PC-9 (cell line): ENCODE measurements around the gene ADAMTS3. TPM values are rescaled to one million over a fixed set of nuclear protein-coding genes. Genes with fewer than 3 reads are reported as not detected.
"Not testable (repeated sequence)": the region's sequence is repeated elsewhere in the genome, so short reads cannot be mapped to it uniquely, and the experiment has no call there.

Source experiments
- BruUV-seq: library from RNA; stranded (reverse); fragments of 400-500 nt; replicated peaks from 2 replicates; lab custom pipeline; 2021; lab: Mats Ljungman, UMichigan
- CTCF ChIA-PET: fragments of 300-600 bp; sonication (Branson Sonifier 250); formaldehyde crosslinking; loops from one replicate; lab custom pipeline; 2022; ENCODE audit warnings: antibody characterized with exemption; lab: Charles Lee
- POLR2A ChIA-PET: fragments of 300-600 bp; sonication (Branson Sonifier 250); formaldehyde crosslinking; loops from one replicate; lab custom pipeline; 2022; ENCODE audit warnings: antibody characterized with exemption; ENCODE audit not compliant: unreplicated experiment; lab: Charles Lee
- DNase-seq, 2 experiments: peaks; one replicate each; pipeline versions ENCODE4 v3.0.0 to v3.0.0-alpha.2; 2015 to 2022; ENCODE audit warnings: mixed read lengths in 1 of 2
- H2AFZ ChIP-seq: fragments of 200-600 bp; sonication (generic); 2 replicates; pipeline ENCODE4 v1.8.1; 2017; ENCODE audit warnings: antibody characterized with exemption
- H3F3A ChIP-seq: fragments of 200-600 bp; sonication (generic); 2 replicates; pipeline ENCODE4 v1.8.1; 2017; ENCODE audit warnings: antibody characterized with exemption, mild to moderate bottlenecking, low read depth; ENCODE audit not compliant: insufficient read depth
- H3K27ac ChIP-seq: fragments of 200-600 bp; sonication (generic); 2 replicates; pipeline ENCODE4 v1.6.1; 2016; ENCODE audit warnings: mixed run types
- H3K27me3 ChIP-seq: fragments of 200-600 bp; sonication (generic); 2 replicates; pipeline ENCODE4 v1.6.1; 2016; ENCODE audit warnings: low read depth, mixed run types; ENCODE audit not compliant: insufficient read depth
- H3K36me3 ChIP-seq: fragments of 200-600 bp; sonication (generic); 2 replicates; pipeline ENCODE4 v1.6.1; 2016; ENCODE audit warnings: low read depth, mixed run types
- H3K4me1 ChIP-seq: fragments of 200-600 bp; sonication (generic); replicated peaks from 2 replicates; pipeline ENCODE4 v1.6.1; 2016; ENCODE audit warnings: mixed run types; ENCODE audit not compliant: insufficient read depth
- H3K4me2 ChIP-seq: fragments of 200-600 bp; sonication (generic); 2 replicates; pipeline ENCODE4 v1.6.1; 2017; ENCODE audit warnings: mixed run types
- H3K4me3 ChIP-seq: fragments of 200-600 bp; sonication (generic); 2 replicates; pipeline ENCODE4 v1.6.1; 2016; ENCODE audit warnings: mixed run types
- H3K79me2 ChIP-seq: fragments of 200-600 bp; sonication (generic); 2 replicates; pipeline ENCODE4 v1.6.1; 2017; ENCODE audit warnings: low read depth, mixed run types
- H3K9me2 ChIP-seq: fragments of 200-600 bp; sonication (generic); 2 replicates; pipeline ENCODE4 v1.8.1; 2017; ENCODE audit warnings: mild to moderate bottlenecking; ENCODE audit not compliant: insufficient read depth
- H3K9me3 ChIP-seq: fragments of 200-600 bp; sonication (generic); 2 replicates; pipeline ENCODE4 v1.8.1; 2016; ENCODE audit warnings: low read depth; ENCODE audit not compliant: insufficient read depth
- H4K20me1 ChIP-seq: fragments of 200-600 bp; sonication (generic); 2 replicates; pipeline ENCODE4 v1.8.1; 2017; ENCODE audit not compliant: insufficient read depth
- CTCF ChIP-seq: fragments of 200-600 bp; sonication (generic); conservative IDR thresholded peaks from 2 replicates; pipeline ENCODE4 v1.6.1; 2017; ENCODE audit warnings: mixed run types, antibody characterized with exemption, mild to moderate bottlenecking, moderate library complexity
- EZH2 ChIP-seq: fragments of 200-600 bp; sonication (generic); IDR thresholded peaks from 2 replicates; pipeline ENCODE4 v1.8.0; 2017; ENCODE audit warnings: antibody characterized with exemption, low read depth
- intact Hi-C: fragments of 100-400 bp; cut with micrococcal nuclease; formaldehyde crosslinking; loops from one replicate; pipeline ENCODE4 v1.10.0; 2022; ENCODE audit not compliant: unreplicated experiment
- total RNA-seq: library from RNA; stranded (reverse); gene quantifications from 2 replicates; pipeline ENCODE4 v1.2.3, GENCODE V29; 2021

The ADAMTS3 gene
- total RNA-seq, 1 experiment from 2014 or later = 0.76 TPM

GRCh38 chr4:72546456-72546855, 22.6 kb downstream of the ADAMTS3 start:
- Histone ChIP-seq H2AFZ (no peak overlapping the region), H3K27me3 (no peaks in the 10 kb centered on the region), H3F3A (no peaks in the 10 kb centered on the region), H4K20me1 (no peaks in the 10 kb centered on the region), H3K27ac (no peak overlapping the region), H3K36me3 (no peaks in the 10 kb centered on the region), H3K4me2 (no peak overlapping the region), H3K4me3 (no peak overlapping the region), H3K9me3 (no peaks in the 10 kb centered on the region), H3K9me2 (no peaks in the 10 kb centered on the region), H3K4me1 (no peaks in the 10 kb centered on the region), H3K79me2 (no peaks in the 10 kb centered on the region)
- intact Hi-C loops = no loop called here
- no TSS peak for BruUV-seq
- ChIA-PET POLR2A (no interaction called here), CTCF (no interaction called here)
- TF ChIP-seq EZH2 (no peak), CTCF (no peak)
- no peak for DNase-seq

- DNase-seq, H3F3A ChIP-seq, BruUV-seq, H3K4me3 ChIP-seq, CTCF ChIA-PET, H3K36me3 ChIP-seq, H3K27me3 ChIP-seq, POLR2A ChIA-PET, H3K9me2 ChIP-seq, H3K4me1 ChIP-seq, H3K9me3 ChIP-seq, H4K20me1 ChIP-seq, intact Hi-C loops, H3K79me2 ChIP-seq, H2AFZ ChIP-seq, H3K27ac ChIP-seq, H3K4me2 ChIP-seq: not testable (repeated sequence)
Observed at GRCh38 chr4:72540694-72541093, 28.3 kb downstream of the ADAMTS3 start.

DNA sequence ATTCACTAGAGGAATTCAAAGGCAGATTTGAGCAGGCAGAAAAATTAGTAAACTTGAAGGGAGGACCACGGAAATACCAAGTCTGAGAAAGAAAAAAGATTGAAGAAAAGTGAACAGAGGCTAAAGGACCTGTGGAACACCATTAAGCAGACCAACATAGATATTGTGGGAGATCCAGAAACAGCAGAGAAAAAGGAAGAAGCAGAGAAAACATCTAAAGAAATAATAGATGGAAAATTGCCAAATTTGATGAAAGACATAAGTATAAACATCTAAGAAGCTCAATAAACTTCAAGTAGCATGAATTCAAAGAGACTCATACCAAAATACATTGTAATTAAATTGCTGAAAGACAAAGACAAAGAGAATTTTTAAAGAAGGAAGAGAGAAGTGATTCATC, 31.0 kb downstream of the ADAMTS3 start:
- Histone ChIP-seq H3K4me1 (no peaks in the 10 kb centered on the region), H3K9me3 (no peaks in the 10 kb centered on the region), H3K27ac (no peak overlapping the region), H3K36me3 (no peaks in the 10 kb centered on the region), H3K4me3 (no peak overlapping the region), H2AFZ (no peak overlapping the region), H3K4me2 (no peak overlapping the region), H3F3A (no peaks in the 10 kb centered on the region), H4K20me1 (no peaks in the 10 kb centered on the region), H3K27me3 (no peaks in the 10 kb centered on the region), H3K9me2 (no peaks in the 10 kb centered on the region), H3K79me2 (no peaks in the 10 kb centered on the region)
- no peak for TF ChIP-seq CTCF
- TF ChIP-seq EZH2 = no peak
- POLR2A ChIA-PET = no interaction called here
- CTCF ChIA-PET = no interaction called here
- no peak for DNase-seq
- intact Hi-C loops = no loop called here
- BruUV-seq = no TSS peak

DNA sequence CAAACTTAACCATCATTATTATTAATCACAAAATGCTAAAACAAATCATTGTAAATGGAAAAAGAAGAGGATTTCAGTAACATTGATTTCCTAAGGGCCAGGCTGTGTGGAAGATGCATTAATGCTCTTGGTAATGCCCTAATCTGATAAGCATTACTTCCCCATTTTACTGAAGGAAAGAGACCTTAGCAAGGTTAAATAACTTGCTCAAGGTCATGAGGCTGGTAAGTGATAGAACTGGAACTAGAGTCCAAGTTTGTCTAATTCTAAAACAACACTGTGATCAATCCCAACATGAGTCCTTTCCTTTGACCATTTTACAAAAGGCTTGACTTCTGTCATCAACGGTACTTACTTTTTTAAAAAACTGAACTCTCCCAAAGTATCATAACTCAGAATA, 32.6 kb downstream of the ADAMTS3 start:
- BruUV-seq = no TSS peak
- POLR2A ChIA-PET = no interaction called here
- H3K4me2 ChIP-seq = no peak overlapping the region
- no peak overlapping the region for H3K4me3 ChIP-seq
- intact Hi-C loops = no loop called here
- H3K79me2 ChIP-seq = no peaks in the 10 kb centered on the region
- CTCF ChIA-PET = no interaction called here
- H3K9me2 ChIP-seq = no peaks in the 10 kb centered on the region
- H3K36me3 ChIP-seq = no peaks in the 10 kb centered on the region
- no peaks in the 10 kb centered on the region for H4K20me1 ChIP-seq
- H3F3A ChIP-seq = no peaks in the 10 kb centered on the region
- no peak for DNase-seq
- H2AFZ ChIP-seq = no peak overlapping the region
- H3K9me3 ChIP-seq = no peaks in the 10 kb centered on the region
- H3K4me1 ChIP-seq = no peaks in the 10 kb centered on the region
- TF ChIP-seq CTCF = no peak
- TF ChIP-seq EZH2 = no peak
- H3K27ac ChIP-seq = no peak overlapping the region
- H3K27me3 ChIP-seq = no peaks in the 10 kb centered on the region
